GDM1 (cell line): ENCODE results near the gene ZGPAT.

Experiments used
- DNase-seq: peaks from one replicate; lab custom pipeline; 2025; lab: John Stamatoyannopoulos, UW

ZGPAT gene

GRCh38 chr20:63692436-63693082 lies 15.3 kb upstream of the ZGPAT start:
- DNase-seq: no peak

GRCh38 chr20:63693083-63693732 lies 14.6 kb upstream of the ZGPAT start:
- DNase-seq: no peak

GRCh38 chr20:63693733-63694583 lies 13.9 kb upstream of the ZGPAT start:
- DNase-seq: no peak

GRCh38 chr20:63694584-63695423 lies 13.0 kb upstream of the ZGPAT start:
- DNase-seq: no peak

- DNase-seq: no peak
Observed at GRCh38 chr20:63695424-63696305, 12.2 kb upstream of the ZGPAT start.

GRCh38 chr20:63696306-63696627 lies 11.6 kb upstream of the ZGPAT start:
- no peak for DNase-seq

- no peak for DNase-seq
Observed at GRCh38 chr20:63696628-63697356, 11.0 kb upstream of the ZGPAT start, which contains the start of gene TNFRSF6B. Gene TNFRSF6B, plus strand, starts transcription at chr20:63696652. Its CDS starts 116 bp downstream, at chr20:63696768.

GRCh38 chr20:63697357-63697867 lies 10.4 kb upstream of the ZGPAT start:
- DNase-seq: no peak

GRCh38 chr20:63697868-63698545 lies 9.8 kb upstream of the ZGPAT start:
- no peak for DNase-seq

- no peak for DNase-seq
Observed at GRCh38 chr20:63698739-63699465, 8.9 kb upstream of the ZGPAT start.

- DNase-seq: no peak
Observed at GRCh38 chr20:63699466-63700198, 8.2 kb upstream of the ZGPAT start.

- no peak for DNase-seq
Observed at GRCh38 chr20:63700199-63701050, 7.4 kb upstream of the ZGPAT start.

- no peak for DNase-seq
Observed at GRCh38 chr20:63701051-63701328, 6.8 kb upstream of the ZGPAT start.

GRCh38 chr20:63701329-63702035 lies 6.4 kb upstream of the ZGPAT start:
- DNase-seq: no peak

GRCh38 chr20:63702036-63702665 lies 5.7 kb upstream of the ZGPAT start:
- no peak for DNase-seq

GRCh38 chr20:63702751-63703470 lies 4.9 kb upstream of the ZGPAT start:
- no peak for DNase-seq
